ENCODE results near the gene GPC1.
A peak's percentile ranks its signal among the peaks of the same experiment; 100 is the strongest.

The GPC1 gene

DNA sequence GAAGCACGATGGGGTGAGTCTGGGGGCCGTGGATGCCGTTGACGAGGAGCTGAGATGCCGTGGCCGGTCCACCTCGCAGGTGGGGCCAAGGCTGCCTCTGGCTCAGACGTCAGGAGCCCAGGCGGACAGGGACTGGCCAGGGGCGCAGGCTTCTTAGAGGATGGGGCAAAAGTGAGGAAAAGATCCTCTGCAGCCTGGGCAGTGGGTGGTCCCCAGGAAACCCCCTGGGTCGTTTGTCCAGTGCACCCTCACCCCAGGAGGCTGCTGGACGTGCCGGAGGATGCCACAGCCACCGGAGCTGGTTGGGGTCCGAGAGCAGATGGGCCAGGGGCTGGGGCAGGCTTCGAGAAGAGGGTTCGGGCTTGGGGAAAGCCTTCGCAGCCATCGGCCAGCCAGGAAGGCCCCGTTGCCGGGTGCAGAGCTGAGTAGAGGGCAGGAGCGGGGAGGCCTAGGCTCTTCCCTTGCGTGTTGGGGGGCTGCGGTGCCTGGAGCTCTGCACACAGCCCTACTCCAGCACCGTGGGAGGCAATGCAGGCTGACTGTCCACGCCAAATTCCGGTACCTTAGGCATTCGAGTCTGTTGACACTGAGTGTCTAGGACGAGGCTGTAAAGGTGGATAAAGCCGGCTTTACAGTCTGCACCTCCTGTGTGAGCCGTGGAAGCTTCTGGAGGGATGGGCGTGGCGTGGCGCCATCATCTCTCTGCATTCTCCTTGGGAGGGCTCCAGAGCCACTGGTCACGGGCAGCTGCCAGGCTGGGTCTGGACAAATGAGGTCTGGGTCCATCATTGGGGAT, 18.8 kb downstream of the GPC1 start:
- WGBS (ENCODE audit: extremely low coverage, insufficient coverage, insufficient read length): no CpG with 5 or more reads among the region's 35 CpGs
- H3K14ac ChIP-seq (ENCODE audit: low read length): peak overlapping the region; percentile 19

DNA sequence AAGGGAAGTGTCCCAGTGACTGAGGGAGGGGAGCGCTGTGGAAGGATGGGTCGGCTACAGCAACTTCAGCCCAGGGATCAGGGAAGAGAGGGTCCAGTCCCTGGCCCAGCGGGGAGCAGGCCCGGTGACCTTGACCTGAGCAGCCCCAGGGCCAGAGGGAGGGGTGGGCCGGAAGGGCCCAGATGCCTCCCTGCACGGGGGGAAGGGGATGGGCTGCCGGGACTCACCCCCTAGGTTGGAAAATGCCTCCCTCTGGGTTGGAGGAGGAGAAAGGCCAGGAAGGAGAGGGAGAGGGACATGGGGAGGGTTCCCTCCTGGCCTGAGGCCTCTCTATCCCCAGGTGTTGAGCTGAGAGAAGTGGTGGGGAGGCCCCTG, 19.8 kb downstream of the GPC1 start:
- Histone ChIP-seq H2BK5ac (ENCODE audit: low read depth, low read length, poor library complexity) (peak overlapping the region; percentile 18), H4K12ac (ENCODE audit: low read depth, low read length) (no peak overlapping the region), H4K91ac (ENCODE audit: low read depth, low read length) (peak overlapping the region; percentile 29), H3K4me3 (ENCODE audit: low read depth, low read length) (no peak overlapping the region), H4K8ac (ENCODE audit: low read depth, low read length) (peak overlapping the region; percentile 48), H3K79me2 (ENCODE audit: control insufficient read depth, insufficient read depth, low read length, poor library complexity) (peaks cover 27% of the 10 kb centered on the region), H3K4me1 (ENCODE audit: control insufficient read depth in 1 of 2, insufficient read depth in 2 of 2, low read length in 2 of 2) (peaks cover 59 to 76% of the 10 kb centered on the region in 2 experiments), H3K9me3 (ENCODE audit: insufficient read depth, low read depth, low read length) (no peaks in the 10 kb centered on the region), H3K23ac (ENCODE audit: low read length) (no peak overlapping the region), H2BK120ac (ENCODE audit: insufficient read depth, low read length, poor library complexity) (peak overlapping the region; percentile 1), H2AFZ (ENCODE audit: insufficient read depth, low read length, poor library complexity) (no peak overlapping the region), H2AK5ac (ENCODE audit: low read length) (no peak overlapping the region), H3K79me1 (ENCODE audit: low read length) (peaks cover 63% of the 10 kb centered on the region), H3K14ac (ENCODE audit: low read length) (peak overlapping the region; percentile 24), H3K4me2 (ENCODE audit: low read length) (peak overlapping the region; percentile 75), H3K27ac (ENCODE audit: low read depth, low read length) (peak overlapping the region; percentile 93), H3K4ac (ENCODE audit: low read depth, low read length) (no peak overlapping the region), H3K18ac (ENCODE audit: low read length) (peak overlapping the region; percentile 5), H3K36me3 (ENCODE audit: control insufficient read depth in 1 of 2, insufficient read depth in 2 of 2, low read length in 2 of 2) (peaks cover 1 to 3% of the 10 kb centered on the region in 2 experiments), H3K27me3 (ENCODE audit: insufficient read depth, low read length) (no peaks in the 10 kb centered on the region), H3K9ac (ENCODE audit: low read length) (no peak overlapping the region), H2BK12ac (ENCODE audit: low read length) (no peak overlapping the region)
- DNase-seq: no peak
- no CpG with 5 or more reads among the region's 7 CpGs for WGBS (ENCODE audit: extremely low coverage, insufficient coverage, insufficient read length)

More for the DNA sequence above, 18.8 kb downstream of the GPC1 start:
- H2BK12ac ChIP-seq (ENCODE audit: low read length): no peak overlapping the region
- H3K27ac ChIP-seq (ENCODE audit: low read depth, low read length): peak overlapping the region; percentile 93
- peak overlapping the region; percentile 18 for H3K4ac ChIP-seq (ENCODE audit: low read depth, low read length)
- H3K9ac ChIP-seq (ENCODE audit: low read length): peak overlapping the region; percentile 11
- H3K27me3 ChIP-seq (ENCODE audit: insufficient read depth, low read length): no peaks in the 10 kb centered on the region
- H3K9me3 ChIP-seq (ENCODE audit: insufficient read depth, low read depth, low read length): no peaks in the 10 kb centered on the region
- peak overlapping the region; percentile 51 for H3K18ac ChIP-seq (ENCODE audit: low read length)
- peaks cover 58% of the 10 kb centered on the region for H3K79me1 ChIP-seq (ENCODE audit: low read length)
- peak overlapping the region; percentile 41 for H4K8ac ChIP-seq (ENCODE audit: low read depth, low read length)
- peak overlapping the region; percentile 9 for H4K12ac ChIP-seq (ENCODE audit: low read depth, low read length)
- H4K91ac ChIP-seq (ENCODE audit: low read depth, low read length): peak overlapping the region; percentile 80
- H3K4me1 ChIP-seq (ENCODE audit: control insufficient read depth in 1 of 2, insufficient read depth in 2 of 2, low read length in 2 of 2): peaks cover 49 to 68% of the 10 kb centered on the region in 2 experiments
- H3K36me3 ChIP-seq (ENCODE audit: control insufficient read depth in 1 of 2, insufficient read depth in 2 of 2, low read length in 2 of 2): no peaks in the 10 kb centered on the region
- peaks cover 27% of the 10 kb centered on the region for H3K79me2 ChIP-seq (ENCODE audit: control insufficient read depth, insufficient read depth, low read length, poor library complexity)
- peak overlapping the region; percentile 12 for H2AK5ac ChIP-seq (ENCODE audit: low read length)
- peak overlapping the region; percentile 18 for H2BK5ac ChIP-seq (ENCODE audit: low read depth, low read length, poor library complexity)
- no peak overlapping the region for H3K23ac ChIP-seq (ENCODE audit: low read length)
- peak overlapping the region; percentile 75 for H3K4me2 ChIP-seq (ENCODE audit: low read length)
- DNase-seq: peak in 1 of 2 donors; percentile 57
- H2BK120ac ChIP-seq (ENCODE audit: insufficient read depth, low read length, poor library complexity): peak overlapping the region; percentile 4
- H3K4me3 ChIP-seq (ENCODE audit: low read depth, low read length): peak overlapping the region; percentile 71
- H2AFZ ChIP-seq (ENCODE audit: insufficient read depth, low read length, poor library complexity): peak overlapping the region; percentile 37

DNA sequence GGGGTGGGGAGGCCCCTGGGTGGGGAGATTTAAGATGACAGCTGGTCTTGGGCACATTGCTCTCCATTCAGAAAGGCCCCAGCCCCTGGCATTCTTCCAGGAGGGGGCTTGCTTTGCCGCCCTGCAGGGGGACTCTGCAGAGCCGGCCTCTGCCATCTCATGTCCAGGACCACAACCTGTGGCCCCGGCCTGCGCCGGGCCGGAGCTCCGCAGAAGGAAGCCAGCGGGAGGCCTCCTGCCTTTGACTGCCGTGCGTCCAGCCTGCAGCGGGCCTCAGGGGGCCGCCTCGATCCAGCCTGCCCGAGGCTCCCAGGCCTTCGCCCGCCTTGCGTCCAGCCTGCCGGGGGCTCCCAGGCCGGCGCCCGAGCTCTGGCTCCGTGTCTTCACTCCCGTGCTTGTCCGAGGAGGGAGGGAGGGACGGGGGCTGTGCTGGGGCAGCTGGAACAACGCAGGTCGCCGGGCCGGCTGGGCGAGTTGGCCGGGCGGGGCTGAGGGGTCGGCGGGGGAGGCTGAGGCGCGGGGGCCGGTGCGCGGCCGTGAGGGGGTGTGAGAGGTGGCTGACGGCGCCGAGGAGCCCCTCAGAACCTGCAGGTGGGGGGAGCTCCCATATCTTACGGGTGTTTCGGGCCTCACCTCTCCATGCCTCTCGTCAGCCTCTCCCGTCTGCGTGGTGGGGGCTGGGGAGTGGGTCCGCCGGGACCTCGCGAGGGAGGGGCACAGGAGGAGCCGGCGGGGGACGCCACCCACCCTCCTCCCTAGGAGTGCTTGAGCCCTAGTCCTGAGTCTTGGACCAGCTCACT, 20.4 kb downstream of the GPC1 start:
- no peak overlapping the region for H3K23ac ChIP-seq (ENCODE audit: low read length)
- H4K12ac ChIP-seq (ENCODE audit: low read depth, low read length): peak overlapping the region; percentile 6
- peak overlapping the region; percentile 18 for H2BK5ac ChIP-seq (ENCODE audit: low read depth, low read length, poor library complexity)
- H3K27me3 ChIP-seq (ENCODE audit: insufficient read depth, low read length): no peaks in the 10 kb centered on the region
- H3K9me3 ChIP-seq (ENCODE audit: insufficient read depth, low read depth, low read length): no peaks in the 10 kb centered on the region
- H4K8ac ChIP-seq (ENCODE audit: low read depth, low read length): peak overlapping the region; percentile 48
- WGBS (ENCODE audit: extremely low coverage, insufficient coverage, insufficient read length): no CpG with 5 or more reads among the region's 55 CpGs
- peak overlapping the region; percentile 75 for H3K4me2 ChIP-seq (ENCODE audit: low read length)
- H3K36me3 ChIP-seq (ENCODE audit: control insufficient read depth in 1 of 2, insufficient read depth in 2 of 2, low read length in 2 of 2): peaks cover 4 to 5% of the 10 kb centered on the region in 2 experiments
- peaks cover 65% of the 10 kb centered on the region for H3K79me1 ChIP-seq (ENCODE audit: low read length)
- H2BK120ac ChIP-seq (ENCODE audit: insufficient read depth, low read length, poor library complexity): peak overlapping the region; percentile 59
- H2AK5ac ChIP-seq (ENCODE audit: low read length): peak overlapping the region; percentile 55
- H3K79me2 ChIP-seq (ENCODE audit: control insufficient read depth, insufficient read depth, low read length, poor library complexity): peaks cover 27% of the 10 kb centered on the region
- peak overlapping the region; percentile 71 for H4K91ac ChIP-seq (ENCODE audit: low read depth, low read length)
- H3K18ac ChIP-seq (ENCODE audit: low read length): peak overlapping the region; percentile 35
- peak overlapping the region; percentile 21 for H3K14ac ChIP-seq (ENCODE audit: low read length)
- H3K9ac ChIP-seq (ENCODE audit: low read length): peak overlapping the region; percentile 45
- DNase-seq: peak; percentile 41 to 53
- H3K4me1 ChIP-seq (ENCODE audit: control insufficient read depth in 1 of 2, insufficient read depth in 2 of 2, low read length in 2 of 2): peaks cover 60 to 73% of the 10 kb centered on the region in 2 experiments
- H2BK12ac ChIP-seq (ENCODE audit: low read length): peak overlapping the region; percentile 46
- H3K4me3 ChIP-seq (ENCODE audit: low read depth, low read length): peak overlapping the region; percentile 55
- peak overlapping the region; percentile 21 for H3K4ac ChIP-seq (ENCODE audit: low read depth, low read length)
- no peak overlapping the region for H2AFZ ChIP-seq (ENCODE audit: insufficient read depth, low read length, poor library complexity)
- peak overlapping the region; percentile 93 for H3K27ac ChIP-seq (ENCODE audit: low read depth, low read length)

DNA sequence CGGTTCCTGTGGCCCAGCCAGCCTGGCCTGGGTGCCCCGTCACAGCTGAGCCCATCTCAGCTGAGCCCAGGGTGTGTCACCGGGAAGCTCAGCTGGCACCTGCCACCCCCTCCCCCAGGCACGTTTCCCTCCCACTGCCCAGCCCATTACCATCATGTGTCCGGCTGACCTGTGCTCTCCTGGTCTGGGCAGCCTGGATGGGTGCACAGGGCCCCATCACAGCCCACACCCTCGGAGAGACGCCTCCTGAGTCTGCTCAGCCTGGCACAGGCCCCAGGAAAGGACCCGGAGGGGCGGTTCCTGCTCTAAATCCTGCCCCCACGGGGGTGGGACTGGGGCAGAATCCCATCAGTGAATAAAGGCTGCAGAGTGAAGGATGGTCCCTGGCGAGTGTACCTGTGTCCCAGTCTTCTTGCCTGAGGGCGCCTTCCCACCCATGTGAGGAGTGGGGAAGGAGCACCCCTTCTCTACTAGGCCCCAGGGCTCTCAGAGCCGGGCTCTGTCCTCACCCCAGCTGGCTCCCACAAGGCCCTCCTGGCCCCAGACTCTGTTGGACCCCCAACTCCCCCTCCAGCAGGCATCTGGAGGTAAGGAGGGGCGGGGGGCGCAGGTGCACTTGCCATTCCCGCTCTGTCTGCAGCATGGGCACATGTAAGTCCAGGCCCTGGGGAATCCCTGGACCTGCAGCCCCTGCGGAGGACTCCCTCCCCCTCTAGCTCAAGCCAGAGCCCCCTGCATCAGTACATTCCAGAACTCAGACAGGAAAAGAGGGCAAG, 21.2 kb downstream of the GPC1 start:
- H3K14ac ChIP-seq (ENCODE audit: low read length): peak overlapping the region; percentile 68
- no peaks in the 10 kb centered on the region for H3K9me3 ChIP-seq (ENCODE audit: insufficient read depth, low read depth, low read length)
- H2BK120ac ChIP-seq (ENCODE audit: insufficient read depth, low read length, poor library complexity): peak overlapping the region; percentile 78
- H3K18ac ChIP-seq (ENCODE audit: low read length): peak overlapping the region; percentile 35
- H4K91ac ChIP-seq (ENCODE audit: low read depth, low read length): peak overlapping the region; percentile 71
- DNase-seq: peak; percentile 48 to 70
- H3K9ac ChIP-seq (ENCODE audit: low read length): peak overlapping the region; percentile 45
- no peak overlapping the region for H2AFZ ChIP-seq (ENCODE audit: insufficient read depth, low read length, poor library complexity)
- peaks cover 4 to 5% of the 10 kb centered on the region in 2 experiments for H3K36me3 ChIP-seq (ENCODE audit: control insufficient read depth in 1 of 2, insufficient read depth in 2 of 2, low read length in 2 of 2)
- no peak overlapping the region for H3K23ac ChIP-seq (ENCODE audit: low read length)
- H2BK5ac ChIP-seq (ENCODE audit: low read depth, low read length, poor library complexity): peak overlapping the region; percentile 82
- peak overlapping the region; percentile 8 for H4K12ac ChIP-seq (ENCODE audit: low read depth, low read length)
- no peaks in the 10 kb centered on the region for H3K27me3 ChIP-seq (ENCODE audit: insufficient read depth, low read length)
- H3K79me1 ChIP-seq (ENCODE audit: low read length): peaks cover 65% of the 10 kb centered on the region
- no CpG with 5 or more reads among the region's 17 CpGs for WGBS (ENCODE audit: extremely low coverage, insufficient coverage, insufficient read length)
- peak overlapping the region; percentile 75 for H3K4me2 ChIP-seq (ENCODE audit: low read length)
- H3K4ac ChIP-seq (ENCODE audit: low read depth, low read length): peak overlapping the region; percentile 21
- peaks cover 27% of the 10 kb centered on the region for H3K79me2 ChIP-seq (ENCODE audit: control insufficient read depth, insufficient read depth, low read length, poor library complexity)
- H4K8ac ChIP-seq (ENCODE audit: low read depth, low read length): peak overlapping the region; percentile 51
- peak overlapping the region; percentile 55 for H2AK5ac ChIP-seq (ENCODE audit: low read length)
- H3K27ac ChIP-seq (ENCODE audit: low read depth, low read length): peak overlapping the region; percentile 93
- peaks cover 60 to 67% of the 10 kb centered on the region in 2 experiments for H3K4me1 ChIP-seq (ENCODE audit: control insufficient read depth in 1 of 2, insufficient read depth in 2 of 2, low read length in 2 of 2)
- H3K4me3 ChIP-seq (ENCODE audit: low read depth, low read length): peak overlapping the region; percentile 50
- H2BK12ac ChIP-seq (ENCODE audit: low read length): peak overlapping the region; percentile 67

All from trophoblast cell (in vitro differentiated cells and primary cell).